Loucy (cell line): ENCODE data around the gene PPP1R14C.

Experiments
- H2AFZ ChIP-seq: fragments of 200-600 bp; sonication (generic); 2 replicates; pipeline ENCODE4 v1.6.0; 2016; ENCODE audit warnings: antibody characterized with exemption, mild to moderate bottlenecking, low read length, moderate library complexity
- H3F3A ChIP-seq: fragments of 200-600 bp; 2 replicates; pipeline ENCODE4 v1.6.0; 2016; ENCODE audit warnings: antibody characterized with exemption, low read depth, mild to moderate bottlenecking
- H3K27me3 ChIP-seq: fragments of 200-600 bp; sonication (generic); 2 replicates; pipeline ENCODE4 v1.6.1; 2014; ENCODE audit warnings: low read length, mild to moderate bottlenecking; ENCODE audit not compliant: insufficient read depth, poor library complexity, severe bottlenecking
- H3K36me3 ChIP-seq: fragments of 200-600 bp; sonication (generic); 2 replicates; pipeline ENCODE4 v1.6.1; 2016; ENCODE audit warnings: low read length; ENCODE audit not compliant: insufficient read depth
- H3K4me1 ChIP-seq: fragments of 200-600 bp; sonication (generic); 2 replicates; pipeline ENCODE4 v1.5.1; 2014; ENCODE audit warnings: low read length, mild to moderate bottlenecking; ENCODE audit not compliant: insufficient read depth, poor library complexity, severe bottlenecking
- H3K4me2 ChIP-seq: fragments of 200-600 bp; sonication (generic); 2 replicates; pipeline ENCODE4 v1.6.0; 2014; ENCODE audit warnings: antibody characterized with exemption, low read length, low read depth, mild to moderate bottlenecking; ENCODE audit not compliant: poor library complexity, severe bottlenecking
- H3K4me3 ChIP-seq: fragments of 200-600 bp; sonication (generic); 2 replicates; pipeline ENCODE4 v1.5.1; 2014; ENCODE audit warnings: low read length, mild to moderate bottlenecking, mixed read lengths; ENCODE audit not compliant: poor library complexity, severe bottlenecking
- H3K79me2 ChIP-seq: fragments of 200-600 bp; sonication (generic); 2 replicates; pipeline ENCODE4 v1.6.1; 2014; ENCODE audit warnings: low read length; ENCODE audit not compliant: insufficient read depth
- H3K9ac ChIP-seq: fragments of 200-600 bp; sonication (generic); 2 replicates; pipeline ENCODE4 v1.6.0; 2014; ENCODE audit warnings: mild to moderate bottlenecking, low read depth, low read length, moderate library complexity; ENCODE audit not compliant: poor library complexity, severe bottlenecking
- H3K9me2 ChIP-seq: fragments of 200-600 bp; sonication (generic); replicated peaks from 2 replicates; pipeline ENCODE4 v1.6.1; 2016; ENCODE audit warnings: low read depth, low read length, mixed read lengths
- H3K9me3 ChIP-seq: fragments of 200-600 bp; sonication (generic); 2 replicates; pipeline ENCODE4 v1.6.1; 2014; ENCODE audit warnings: mild to moderate bottlenecking, antibody characterized with exemption, low read length, low read depth; ENCODE audit not compliant: insufficient read depth
- H4K20me1 ChIP-seq: fragments of 200-600 bp; sonication (generic); 2 replicates; pipeline ENCODE4 v1.6.0; 2014; ENCODE audit warnings: antibody characterized with exemption, low read length, mild to moderate bottlenecking; ENCODE audit not compliant: insufficient read depth, poor library complexity, severe bottlenecking
- EZH2phosphoT487 ChIP-seq: fragments of 200-600 bp; IDR thresholded peaks from 2 replicates; pipeline ENCODE4 v1.6.1; 2018; ENCODE audit warnings: antibody characterized with exemption, mild to moderate bottlenecking, moderate library complexity, borderline replicate concordance
- TF ChIP-seq, protein P1 (sequence below): fragments of 200-600 bp; sonication (generic); conservative IDR thresholded peaks from 2 replicates; pipeline ENCODE4 v1.5.1; 2014; ENCODE audit warnings: mild to moderate bottlenecking, antibody characterized with exemption, low read length

The PPP1R14C gene

DNA sequence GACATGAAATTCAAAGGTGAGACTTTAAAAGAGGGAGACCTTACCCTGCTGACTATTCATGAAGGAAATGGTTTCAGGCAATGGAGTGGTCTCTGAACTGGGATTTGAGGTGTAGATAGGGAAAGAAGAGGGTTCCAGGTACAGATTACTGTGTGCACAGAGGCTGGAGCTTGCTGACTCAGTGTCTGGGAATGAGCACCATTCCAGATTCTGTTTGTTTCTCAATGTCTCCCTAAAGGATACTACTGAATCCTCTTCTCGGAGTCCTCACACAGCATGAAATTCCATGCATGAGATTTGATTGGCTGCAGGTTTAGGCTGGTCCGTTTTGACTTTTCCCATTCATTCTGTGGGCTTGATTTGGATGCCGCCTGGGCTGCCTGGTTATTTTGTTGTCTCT, 49.0 kb downstream of the PPP1R14C start:
- Histone ChIP-seq H3K36me3 (no peaks in the 10 kb centered on the region), H3K9me3 (no peaks in the 10 kb centered on the region), H3K9ac (no peak overlapping the region), H3K4me1 (no peaks in the 10 kb centered on the region), H3F3A (no peaks in the 10 kb centered on the region), H3K4me2 (no peak overlapping the region), H3K9me2 (no peaks in the 10 kb centered on the region), H4K20me1 (no peaks in the 10 kb centered on the region), H2AFZ (no peak overlapping the region), H3K79me2 (no peaks in the 10 kb centered on the region), H3K4me3 (no peak overlapping the region), H3K27me3 (no peaks in the 10 kb centered on the region)
- TF ChIP-seq EZH2phosphoT487, result no peak
- TF ChIP-seq, protein P1, sequence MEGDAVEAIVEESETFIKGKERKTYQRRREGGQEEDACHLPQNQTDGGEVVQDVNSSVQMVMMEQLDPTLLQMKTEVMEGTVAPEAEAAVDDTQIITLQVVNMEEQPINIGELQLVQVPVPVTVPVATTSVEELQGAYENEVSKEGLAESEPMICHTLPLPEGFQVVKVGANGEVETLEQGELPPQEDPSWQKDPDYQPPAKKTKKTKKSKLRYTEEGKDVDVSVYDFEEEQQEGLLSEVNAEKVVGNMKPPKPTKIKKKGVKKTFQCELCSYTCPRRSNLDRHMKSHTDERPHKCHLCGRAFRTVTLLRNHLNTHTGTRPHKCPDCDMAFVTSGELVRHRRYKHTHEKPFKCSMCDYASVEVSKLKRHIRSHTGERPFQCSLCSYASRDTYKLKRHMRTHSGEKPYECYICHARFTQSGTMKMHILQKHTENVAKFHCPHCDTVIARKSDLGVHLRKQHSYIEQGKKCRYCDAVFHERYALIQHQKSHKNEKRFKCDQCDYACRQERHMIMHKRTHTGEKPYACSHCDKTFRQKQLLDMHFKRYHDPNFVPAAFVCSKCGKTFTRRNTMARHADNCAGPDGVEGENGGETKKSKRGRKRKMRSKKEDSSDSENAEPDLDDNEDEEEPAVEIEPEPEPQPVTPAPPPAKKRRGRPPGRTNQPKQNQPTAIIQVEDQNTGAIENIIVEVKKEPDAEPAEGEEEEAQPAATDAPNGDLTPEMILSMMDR, result no peak

DNA sequence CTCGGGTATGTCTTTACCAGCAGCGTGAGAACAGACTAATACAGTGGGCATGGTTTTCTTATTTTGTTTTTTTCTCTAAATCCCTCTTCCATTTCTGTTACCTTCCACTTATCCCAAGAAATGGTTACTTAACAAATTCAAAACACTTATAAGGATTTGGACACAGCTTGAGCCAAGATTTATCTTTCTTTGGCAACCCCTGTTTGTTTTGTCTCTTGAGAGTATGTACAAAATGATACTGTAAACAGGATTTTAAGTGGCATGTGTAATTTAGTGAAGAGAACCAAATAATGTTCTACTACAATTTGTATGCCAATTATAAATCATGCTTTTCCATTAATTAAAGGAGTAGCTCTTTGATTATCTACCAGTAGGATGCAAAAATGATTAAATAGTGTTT, 51.4 kb downstream of the PPP1R14C start:
- no peak overlapping the region for H3K9ac ChIP-seq
- no peak for TF ChIP-seq EZH2phosphoT487
- TF ChIP-seq, protein P1, result no peak
- H3K36me3 ChIP-seq, result no peaks in the 10 kb centered on the region
- no peaks in the 10 kb centered on the region for H3K27me3 ChIP-seq
- no peak overlapping the region for H3K4me3 ChIP-seq
- H3F3A ChIP-seq, result no peaks in the 10 kb centered on the region
- H4K20me1 ChIP-seq, result no peaks in the 10 kb centered on the region
- H3K4me1 ChIP-seq, result no peaks in the 10 kb centered on the region
- H3K4me2 ChIP-seq, result no peak overlapping the region
- no peaks in the 10 kb centered on the region for H3K9me2 ChIP-seq
- H2AFZ ChIP-seq, result no peak overlapping the region
- no peaks in the 10 kb centered on the region for H3K9me3 ChIP-seq
- H3K79me2 ChIP-seq, result no peaks in the 10 kb centered on the region

DNA sequence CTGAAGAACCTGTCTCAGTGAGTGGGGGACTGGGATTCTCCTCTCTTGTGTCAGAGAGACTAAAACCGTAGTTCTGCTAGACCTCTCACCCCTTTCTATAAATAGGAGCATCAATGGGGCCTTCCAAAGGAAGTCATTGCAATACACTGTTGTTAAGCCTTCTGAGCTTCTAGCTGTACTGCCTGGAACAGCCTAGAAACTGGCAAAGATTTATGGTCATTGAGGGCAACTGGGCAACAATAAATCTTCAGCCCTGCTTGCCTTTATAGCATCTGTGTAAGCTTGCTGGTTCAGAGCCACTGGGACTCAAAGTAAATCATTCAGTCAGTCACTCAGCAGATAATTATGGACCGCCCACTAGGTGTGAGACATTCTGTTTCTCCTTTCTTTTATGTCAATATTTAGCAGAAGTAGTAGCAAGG, 53.2 kb downstream of the PPP1R14C start:
- no peaks in the 10 kb centered on the region for H3K27me3 ChIP-seq
- no peak overlapping the region for H3K4me2 ChIP-seq
- H3F3A ChIP-seq, result no peaks in the 10 kb centered on the region
- H3K79me2 ChIP-seq, result no peaks in the 10 kb centered on the region
- H3K4me1 ChIP-seq, result no peaks in the 10 kb centered on the region
- H4K20me1 ChIP-seq, result no peaks in the 10 kb centered on the region
- no peaks in the 10 kb centered on the region for H3K36me3 ChIP-seq
- H3K4me3 ChIP-seq, result no peak overlapping the region
- no peaks in the 10 kb centered on the region for H3K9me2 ChIP-seq
- no peaks in the 10 kb centered on the region for H3K9me3 ChIP-seq
- TF ChIP-seq EZH2phosphoT487, result no peak
- TF ChIP-seq, protein P1, result no peak
- H2AFZ ChIP-seq, result no peak overlapping the region
- H3K9ac ChIP-seq, result no peak overlapping the region
